Measurements from ENCODE around the gene MCU. TPM values are rescaled to one million over a fixed set of nuclear protein-coding genes. Genes with fewer than 3 reads are reported as not detected.
A peak's percentile ranks its signal among the peaks of the same experiment; 100 is the strongest.

Gene MCU
- total and polyA plus RNA-seq, 2 of the 8 experiments (the other 6 are each of a cell fraction or from before 2014, with no cell fraction given) = 51.6 to 62.2 TPM

DNA sequence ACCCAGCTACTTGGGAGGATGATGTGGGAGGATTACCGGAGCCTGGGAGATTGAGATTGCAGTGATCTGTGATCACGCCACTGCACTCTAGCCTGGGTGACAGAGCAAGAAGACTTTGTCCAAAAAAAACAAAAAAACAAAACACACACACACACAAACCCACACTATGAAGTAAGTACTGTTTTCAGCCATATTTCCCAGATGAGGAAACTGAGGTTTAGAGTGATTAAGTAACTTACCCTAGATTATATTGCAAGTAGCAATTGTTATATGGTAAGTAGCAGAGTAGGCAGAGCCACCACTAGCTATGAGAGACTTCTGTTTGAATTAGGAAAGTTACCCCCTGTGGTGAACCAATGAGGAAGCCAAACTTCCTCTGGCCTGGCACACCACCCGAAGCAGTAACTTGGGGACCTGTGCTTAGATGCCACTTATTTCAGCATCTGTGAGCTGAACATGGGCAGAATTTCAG lies 61.9 kb downstream of the MCU start:
- no peak overlapping the region for H2BK15ac ChIP-seq (ENCODE audit: low read length)
- no peaks in the 10 kb centered on the region for H3K27me3 ChIP-seq (replicated peaks in 1 of 4; ENCODE audit: control insufficient read depth in 3 of 4, extremely low read depth in 1 of 4, insufficient read depth in 3 of 4, low read length in 3 of 4)
- H3K79me1 ChIP-seq (ENCODE audit: low read depth, low read length) = peaks cover 2% of the 10 kb centered on the region; the same call in 1 of the 2 replicates
- WGBS, 2 experiments (ENCODE audit: extremely low coverage in 1 of 2, insufficient coverage in 1 of 2, insufficient read length in 1 of 2, insufficient replicate concordance in 2 of 2, low coverage in 1 of 2, low lambda C conversion rate in 2 of 2, missing lambda C conversion rate in 1 of 2) = 80% methylated on average over 3 of the region's 3 CpGs; no CpG with 5 or more reads in 1 of the 2 experiments
- FAIRE-seq = peak; percentile 78
- no peak overlapping the region for H2AK5ac ChIP-seq (ENCODE audit: low read depth, low read length)
- no peak overlapping the region for H3K9ac ChIP-seq (replicated peaks in 1 of 4; ENCODE audit: extremely low read depth in 1 of 4, low read depth in 3 of 4, low read length in 3 of 4)
- no peak overlapping the region for H2BK5ac ChIP-seq (ENCODE audit: low read depth, low read length)
- H3K4me2 ChIP-seq (ENCODE audit: insufficient read depth in 1 of 2, low read depth in 2 of 2, low read length in 2 of 2) = no peak overlapping the region
- H3K36me3 ChIP-seq (ENCODE audit: control insufficient read depth in 2 of 4, insufficient read depth in 4 of 4, low read length in 3 of 4) = no peaks in the 10 kb centered on the region
- TF ChIP-seq KDM5A (IDR thresholded peaks at IDR 0.05; ENCODE audit: low read length) (no peak), YY1 (IDR thresholded peaks at IDR 0.05; ENCODE audit: low read depth, low read length) (no peak), EZH2 (IDR thresholded peaks at IDR 0.05; ENCODE audit: low read depth, low read length, severe bottlenecking) (no peak), GABPA (IDR thresholded peaks at IDR 0.05; ENCODE audit: borderline replicate concordance, insufficient read depth, low read length) (no peak), CREB1 (IDR thresholded peaks at IDR 0.05) (no peak), CBX8 (IDR thresholded peaks at IDR 0.05; ENCODE audit: borderline replicate concordance, low read depth, low read length) (no peak), POLR2A (IDR thresholded peaks at IDR 0.05; ENCODE audit: control extremely low read depth in 1 of 2, low read depth in 2 of 2, low read length in 2 of 2) (no peak), MAFK (IDR thresholded peaks at IDR 0.05; ENCODE audit: low read depth, low read length) (no peak), BCL11A (IDR thresholded peaks at IDR 0.05; ENCODE audit: low read depth in 2 of 2, low read length in 2 of 2) (no peak), JUN (IDR thresholded peaks at IDR 0.05; ENCODE audit: low read depth, low read length) (no peak), SRF (IDR thresholded peaks at IDR 0.05; ENCODE audit: low read depth, low read length) (no peak), RAD21 (IDR thresholded peaks at IDR 0.05 in 1 of 2, conservative IDR thresholded peaks at IDR 0.05 in 1 of 2; ENCODE audit: low read depth in 2 of 2, low read length in 2 of 2) (no peak), NRF1 (IDR thresholded peaks at IDR 0.05; ENCODE audit: low read depth, low read length) (no peak), PHF8 (conservative IDR thresholded peaks at IDR 0.05; ENCODE audit: low read depth, low read length) (no peak)
- no peaks in the 10 kb centered on the region for H4K20me1 ChIP-seq (replicated peaks in 1 of 2; ENCODE audit: control insufficient read depth in 1 of 2, insufficient read depth in 2 of 2, low read length in 2 of 2)
- ChIA-PET CTCF (ENCODE audit: partially characterized antibody) (interaction anchor here (0.7 to 1.5 kb wide), 4 partner anchors 10 to 80 kb away, joined by 3 read pairs; no protein-coding TSS in a partner anchor), POLR2A (ENCODE audit: partially characterized antibody) (interaction anchor here (0.6 to 1.3 kb wide), 4 partner anchors 31 to 1061 kb away, joined by 3 to 5 read pairs (median 4); no protein-coding TSS in a partner anchor)
- H2BK120ac ChIP-seq (replicated peaks; ENCODE audit: low read depth, low read length) = no peak overlapping the region
- H3K23ac ChIP-seq (ENCODE audit: insufficient read length) = no peak overlapping the region
- no peaks in the 10 kb centered on the region for H3K23me2 ChIP-seq (ENCODE audit: low read depth, low read length)
- no peak overlapping the region for H3K4ac ChIP-seq (replicated peaks; ENCODE audit: insufficient read length, low read depth, low read length)
- no peak overlapping the region for H3K27ac ChIP-seq (ENCODE audit: low read depth, low read length)
- no peak overlapping the region for H4K5ac ChIP-seq (ENCODE audit: insufficient read length, low read depth, low read length)
- peaks cover 0 to 60% of the 10 kb centered on the region in 2 experiments; a peak in 2 of 4 replicates for H3K79me2 ChIP-seq (ENCODE audit: control insufficient read depth in 1 of 2, insufficient read depth in 2 of 2, low read length in 2 of 2)
- no peak for DNase-seq (ENCODE audit: low read depth in 1 of 2, low spot score in 2 of 2)
- no peak overlapping the region for H3K4me3 ChIP-seq (ENCODE audit: extremely low read depth in 1 of 4, insufficient read depth in 2 of 4, low read depth in 3 of 4, low read length in 4 of 4)
- H4K91ac ChIP-seq (replicated peaks; ENCODE audit: insufficient read length, low read length) = no peak overlapping the region
- no peak overlapping the region for H3K14ac ChIP-seq (ENCODE audit: insufficient read length)
- no peaks in the 10 kb centered on the region for H3K9me3 ChIP-seq (ENCODE audit: insufficient read depth in 2 of 2, low read depth in 1 of 2, low read length in 1 of 2)
- no peak overlapping the region for H2BK12ac ChIP-seq (ENCODE audit: low read depth, low read length)
- H2BK20ac ChIP-seq (ENCODE audit: low read length) = 0 out of 2 replicates have a peak overlapping the region, but pooled peaks have one; percentile 27
- no peak overlapping the region for H4K8ac ChIP-seq (ENCODE audit: extremely low read depth, insufficient read depth, low read length)
- H2AFZ ChIP-seq (ENCODE audit: low read length) = no peak overlapping the region
- H3K18ac ChIP-seq (ENCODE audit: extremely low read depth, low read length) = no peak overlapping the region
- H3K56ac ChIP-seq (replicated peaks; ENCODE audit: insufficient read length, low read depth, low read length) = no peak overlapping the region
- H3K4me1 ChIP-seq (replicated peaks in 1 of 4; ENCODE audit: control insufficient read depth in 3 of 4, insufficient read depth in 4 of 4, low read length in 3 of 4) = peaks cover 15 to 33% (median 21%) of the 10 kb centered on the region in 4 experiments
